Thoracic aorta (tissue), 2 donors: Measurements from ENCODE around the gene SNTG2. TPM values are rescaled to one million over a fixed set of nuclear protein-coding genes. Genes with fewer than 3 reads are reported as not detected.

Source experiments
- ATAC-seq: fragments of 150-250 bp; one replicate; pipeline ENCODE4 v1.8.0; 2017; ENCODE audit warnings: low read depth; ENCODE audit not compliant: insufficient number of reproducible peaks, low FRiP score
- DNase-seq: peaks from one replicate; pipeline ENCODE4 v3.0.0-alpha.2; 2020; ENCODE audit warnings: low spot score
- H3K27ac ChIP-seq, 2 donors: fragments of 200-600 bp; sonication (generic); 1 replicate in 1 of 2; 2 replicates in 1 of 2; pipeline ENCODE4 v1.5.1; 2016; ENCODE audit warnings: mild to moderate bottlenecking in 2 of 2, moderate library complexity in 2 of 2
- H3K27me3 ChIP-seq: fragments of 200-600 bp; sonication (generic); replicated peaks from 2 replicates; pipeline ENCODE4 v1.6.0; 2016; ENCODE audit warnings: mild to moderate bottlenecking; ENCODE audit not compliant: insufficient read depth
- H3K36me3 ChIP-seq: fragments of 200-600 bp; sonication (generic); one replicate; pipeline ENCODE4 v1.5.1; 2016
- H3K4me1 ChIP-seq, 2 donors: fragments of 200-600 bp; sonication (generic); 1 replicate in 1 of 2; 2 replicates in 1 of 2; pipeline versions ENCODE4 v1.5.1 to v1.6.0; 2016; ENCODE audit warnings: low read depth in 2 of 2, mild to moderate bottlenecking in 1 of 2; ENCODE audit not compliant: control insufficient read depth in 1 of 2
- H3K4me3 ChIP-seq: fragments of 200-600 bp; sonication (generic); 2 replicates; pipeline ENCODE4 v1.5.1; 2016; ENCODE audit warnings: mild to moderate bottlenecking
- H3K9me3 ChIP-seq: fragments of 200-600 bp; sonication (generic); 2 replicates; pipeline ENCODE4 v1.5.1; 2016
- CTCF ChIP-seq: fragments of 200-600 bp; sonication (generic); IDR thresholded peaks from one replicate; pipeline ENCODE4 v1.5.1; 2019; ENCODE audit warnings: antibody characterized with exemption
- total RNA-seq, 2 donors: library from RNA; depleted of rRNA; stranded (reverse); fragments of >200 nt; gene quantifications; one replicate each; pipeline versions ENCODE4 v1.1.0 to v1.2.3, GENCODE V29; 2016

The SNTG2 gene
- total RNA-seq, 2 donors from 2014 or later: 8.9 to 18.6 TPM

- Histone ChIP-seq H3K4me3 (no peak overlapping the region), H3K9me3 (no peaks in the 10 kb centered on the region), H3K27me3 (no peaks in the 10 kb centered on the region), H3K36me3 (no peaks in the 10 kb centered on the region), H3K27ac (no peak overlapping the region), H3K4me1 (no peaks in the 10 kb centered on the region)
- DNase-seq (no peak), ATAC-seq (no peak)
- no peak for TF ChIP-seq CTCF
These were observed 331.9 kb downstream of the SNTG2 start for GRCh38 chr2:1282552-1282951.

GRCh38 chr2:1283020-1283801 is 332.6 kb downstream of the SNTG2 start:
- Histone ChIP-seq H3K4me3 (no peak overlapping the region), H3K27me3 (no peaks in the 10 kb centered on the region), H3K4me1 (no peaks in the 10 kb centered on the region), H3K36me3 (no peaks in the 10 kb centered on the region), H3K9me3 (no peaks in the 10 kb centered on the region), H3K27ac (no peak overlapping the region)
- DNase-seq (no peak), ATAC-seq (no peak)
- no peak for TF ChIP-seq CTCF

- no peak for ATAC-seq
- no peaks in the 10 kb centered on the region for H3K27me3 ChIP-seq
- no peaks in the 10 kb centered on the region for H3K36me3 ChIP-seq
- DNase-seq: no peak
- TF ChIP-seq CTCF: no peak
- no peaks in the 10 kb centered on the region for H3K9me3 ChIP-seq
- no peak overlapping the region for H3K27ac ChIP-seq
- no peak overlapping the region for H3K4me3 ChIP-seq
- H3K4me1 ChIP-seq: no peaks in the 10 kb centered on the region
These were observed 333.2 kb downstream of the SNTG2 start for GRCh38 chr2:1283871-1284270.

GRCh38 chr2:1286929-1287328 is 336.3 kb downstream of the SNTG2 start:
- Histone ChIP-seq H3K27ac (no peak overlapping the region), H3K27me3 (no peaks in the 10 kb centered on the region), H3K36me3 (no peaks in the 10 kb centered on the region), H3K4me3 (no peak overlapping the region), H3K4me1 (no peaks in the 10 kb centered on the region), H3K9me3 (no peaks in the 10 kb centered on the region)
- DNase-seq (no peak), ATAC-seq (no peak)
- no peak for TF ChIP-seq CTCF

GRCh38 chr2:1287427-1287826 is 336.8 kb downstream of the SNTG2 start:
- Histone ChIP-seq H3K27ac (no peak overlapping the region), H3K4me3 (no peak overlapping the region), H3K36me3 (no peaks in the 10 kb centered on the region), H3K4me1 (no peaks in the 10 kb centered on the region), H3K9me3 (no peaks in the 10 kb centered on the region), H3K27me3 (no peaks in the 10 kb centered on the region)
- DNase-seq (no peak), ATAC-seq (no peak)
- TF ChIP-seq CTCF: no peak
